GM18508 (cell line): ENCODE results near the gene ELN.
"Not testable (repeated sequence)": the region's sequence is repeated elsewhere in the genome, so short reads cannot be mapped to it uniquely, and the experiment has no call there.

Source experiments
- ATAC-seq: cut with Tn5 transposase; IDR thresholded peaks from one replicate; pipeline ENCODE4 v1.9.1; 2021; ENCODE audit warnings: moderate number of reproducible peaks; ENCODE audit not compliant: insufficient read depth, unreplicated experiment

ELN gene

GRCh38 chr7:74039337-74039736, 11.4 kb downstream of the ELN start:
- no peak for ATAC-seq

GRCh38 chr7:74040101-74040790, 12.3 kb downstream of the ELN start:
- ATAC-seq: no peak

GRCh38 chr7:74040791-74041520, 13.0 kb downstream of the ELN start:
- no peak for ATAC-seq

GRCh38 chr7:74042746-74043522, 15.0 kb downstream of the ELN start:
- ATAC-seq: no peak

- no peak for ATAC-seq
Observed at GRCh38 chr7:74043523-74043951, 15.6 kb downstream of the ELN start.

- ATAC-seq: no peak
Observed at GRCh38 chr7:74044366-74045350, 16.7 kb downstream of the ELN start.

- ATAC-seq: not testable (repeated sequence)
Observed at GRCh38 chr7:74046581-74046980, 18.6 kb downstream of the ELN start.

GRCh38 chr7:74047804-74048380, 19.9 kb downstream of the ELN start:
- no peak for ATAC-seq

GRCh38 chr7:74048999-74049599, 21.1 kb downstream of the ELN start:
- no peak for ATAC-seq

GRCh38 chr7:74049997-74050798, 22.2 kb downstream of the ELN start:
- no peak for ATAC-seq

GRCh38 chr7:74051193-74051592, 23.2 kb downstream of the ELN start:
- ATAC-seq: no peak

- no peak for ATAC-seq
Observed at GRCh38 chr7:74051629-74052410, 23.8 kb downstream of the ELN start.

- ATAC-seq: no peak
Observed at GRCh38 chr7:74052628-74053027, 24.7 kb downstream of the ELN start.

GRCh38 chr7:74053589-74054186, 25.7 kb downstream of the ELN start:
- ATAC-seq: no peak

- ATAC-seq: no peak
Observed at GRCh38 chr7:74056096-74056915, 28.3 kb downstream of the ELN start.

- ATAC-seq: no peak
Observed at GRCh38 chr7:74057216-74057925, 29.4 kb downstream of the ELN start.
